ENCODE results near the gene XXYLT1. TPM values are rescaled to one million over a fixed set of nuclear protein-coding genes. Genes with fewer than 3 reads are reported as not detected.

Gene XXYLT1
- total RNA-seq, 1 experiment from 2014 or later: 10.9 TPM

DNA sequence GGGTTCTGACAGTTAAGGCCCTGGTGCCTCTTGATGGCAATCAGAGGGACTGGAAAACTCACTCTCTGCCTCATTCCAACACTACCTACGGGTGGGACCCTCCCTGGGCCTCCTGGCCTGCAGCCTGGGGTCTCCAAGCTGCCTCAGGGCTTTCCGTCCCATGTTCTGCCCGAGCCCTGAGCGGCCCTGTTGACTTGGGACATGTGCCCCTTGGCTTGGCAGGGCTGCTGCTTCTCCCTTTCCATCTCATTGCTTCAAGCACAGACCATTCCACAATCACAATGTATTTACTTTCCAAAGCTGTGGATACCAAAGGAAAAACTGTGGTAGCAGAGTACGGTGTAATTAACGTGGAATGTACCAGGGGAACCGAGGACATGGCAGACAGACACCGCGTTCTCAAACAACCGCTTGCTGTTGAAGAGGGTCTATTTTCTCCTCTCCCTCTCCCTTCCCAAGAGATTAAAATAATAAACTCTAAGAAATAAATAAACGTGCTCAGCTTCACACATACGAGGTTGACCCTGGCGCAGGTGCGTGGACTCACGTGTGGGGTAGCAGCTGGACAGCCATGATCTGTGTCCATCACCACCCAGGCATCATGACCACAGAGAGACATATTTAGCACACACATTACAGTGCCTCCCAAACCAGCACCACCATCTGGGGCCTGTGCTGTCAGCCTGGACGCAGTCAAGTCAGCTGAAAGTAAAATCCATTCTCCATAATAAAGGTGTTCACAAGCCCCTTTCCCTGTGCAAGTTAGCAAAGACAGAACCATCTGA is 172.0 kb downstream of the XXYLT1 start:
- Histone ChIP-seq H3K9ac (ENCODE audit: low read length) (no peak overlapping the region), H3K36me3 (ENCODE audit: control insufficient read depth in 1 of 2, insufficient read depth in 2 of 2, low read length in 2 of 2) (no peaks in the 10 kb centered on the region), H3K9me3 (ENCODE audit: control insufficient read depth in 1 of 2, insufficient read depth in 1 of 2, low read depth in 1 of 2, low read length in 2 of 2) (no peaks in the 10 kb centered on the region), H3K79me2 (ENCODE audit: insufficient read depth, low read length) (no peaks in the 10 kb centered on the region), H3K4me3 (replicated peaks in 1 of 2; ENCODE audit: low read depth in 1 of 2, low read length in 2 of 2) (no peak overlapping the region), H3K27me3 (ENCODE audit: insufficient read depth, low read length) (no peaks in the 10 kb centered on the region), H3K4me1 (ENCODE audit: control insufficient read depth in 1 of 2, insufficient read depth in 2 of 2, low read length in 2 of 2) (peaks cover 10 to 23% of the 10 kb centered on the region in 2 experiments), H3K27ac (ENCODE audit: low read depth, low read length) (no peak overlapping the region), H3K9me2 (ENCODE audit: insufficient read depth) (no peaks in the 10 kb centered on the region), H2AFZ (ENCODE audit: low read depth, low read length, poor library complexity, severe bottlenecking) (no peak overlapping the region), H4K20me1 (ENCODE audit: insufficient read depth) (no peaks in the 10 kb centered on the region), H3K4me2 (ENCODE audit: low read length) (no peak overlapping the region)
- ChIA-PET RAD21 (ENCODE audit: low non-redundant PET in 1 of 2, low total read pairs in 2 of 2, uncharacterized antibody in 2 of 2, unreplicated experiment in 2 of 2) (no interaction called here), CTCF (no interaction called here), POLR2A (no interaction called here)
- no TSS peak for BruUV-seq (replicated peaks)
- no peak for DNase-seq (ENCODE audit: low read depth, low spot score)
- no peak for ATAC-seq
- intact Hi-C loops (cut with micrococcal nuclease): no loop called here
- TF ChIP-seq TCF7L2 (IDR thresholded peaks at IDR 0.05; ENCODE audit: borderline replicate concordance, extremely low read depth, insufficient read depth, insufficient read length) (no peak), YY1 (IDR thresholded peaks at IDR 0.05; ENCODE audit: extremely low read depth, insufficient replicate concordance, low read depth, low read length) (no peak), POLR2A (IDR thresholded peaks at IDR 0.05; ENCODE audit: borderline replicate concordance, extremely low read depth, insufficient read depth, insufficient read length) (no peak), ZNF274 (IDR thresholded peaks at IDR 0.05; ENCODE audit: low read depth, low read length) (no peak), FOSL1 (IDR thresholded peaks at IDR 0.05; ENCODE audit: low read depth) (no peak)
- TF ChIP-seq, protein P1, sequence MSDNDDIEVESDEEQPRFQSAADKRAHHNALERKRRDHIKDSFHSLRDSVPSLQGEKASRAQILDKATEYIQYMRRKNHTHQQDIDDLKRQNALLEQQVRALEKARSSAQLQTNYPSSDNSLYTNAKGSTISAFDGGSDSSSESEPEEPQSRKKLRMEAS (IDR thresholded peaks at IDR 0.05): no peak
- TF ChIP-seq, protein P2, sequence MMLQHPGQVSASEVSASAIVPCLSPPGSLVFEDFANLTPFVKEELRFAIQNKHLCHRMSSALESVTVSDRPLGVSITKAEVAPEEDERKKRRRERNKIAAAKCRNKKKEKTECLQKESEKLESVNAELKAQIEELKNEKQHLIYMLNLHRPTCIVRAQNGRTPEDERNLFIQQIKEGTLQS (IDR thresholded peaks at IDR 0.05): no peak

Data from HCT116 (cell line).